Activated gamma-delta T cell treated with anti-CD3 and anti-CD28 coated beads, Interleukin-2, amount 50 U/mL, for 16 hours (primary cell): ENCODE results near the gene SORCS2.

ENCODE experiments used
- DNase-seq: peaks from one replicate; pipeline ENCODE4 v3.0.0-alpha.2; 2020; ENCODE audit warnings: low read depth

The SORCS2 gene

GRCh38 chr4:7668271-7668670, 475.9 kb downstream of the SORCS2 start:
- DNase-seq = no peak

- no peak for DNase-seq
These were observed 476.5 kb downstream of the SORCS2 start for GRCh38 chr4:7668826-7669225.

GRCh38 chr4:7672601-7673000, 480.3 kb downstream of the SORCS2 start:
- no peak for DNase-seq

- no peak for DNase-seq
These were observed 480.8 kb downstream of the SORCS2 start for GRCh38 chr4:7673121-7673520.

GRCh38 chr4:7674706-7675105, 482.4 kb downstream of the SORCS2 start:
- no peak for DNase-seq

GRCh38 chr4:7675136-7675535, 482.8 kb downstream of the SORCS2 start:
- no peak for DNase-seq

- no peak for DNase-seq
These were observed 483.4 kb downstream of the SORCS2 start for GRCh38 chr4:7675612-7676320.

GRCh38 chr4:7676398-7676922, 484.1 kb downstream of the SORCS2 start:
- no peak for DNase-seq

- no peak for DNase-seq
These were observed 484.7 kb downstream of the SORCS2 start for GRCh38 chr4:7677086-7677485.

- DNase-seq = no peak
These were observed 485.5 kb downstream of the SORCS2 start for GRCh38 chr4:7677799-7678301.

GRCh38 chr4:7678318-7678852, 486.0 kb downstream of the SORCS2 start:
- DNase-seq = no peak

GRCh38 chr4:7679406-7680040, 487.2 kb downstream of the SORCS2 start:
- no peak for DNase-seq

GRCh38 chr4:7680106-7680505, 487.8 kb downstream of the SORCS2 start:
- no peak for DNase-seq

GRCh38 chr4:7680731-7681130, 488.4 kb downstream of the SORCS2 start:
- DNase-seq = no peak

GRCh38 chr4:7683126-7683703, 490.9 kb downstream of the SORCS2 start:
- no peak for DNase-seq

GRCh38 chr4:7684294-7684693, 492.0 kb downstream of the SORCS2 start:
- DNase-seq = no peak

- no peak for DNase-seq
These were observed 493.9 kb downstream of the SORCS2 start for GRCh38 chr4:7686070-7686870.

GRCh38 chr4:7687006-7687405, 494.7 kb downstream of the SORCS2 start:
- DNase-seq = no peak

GRCh38 chr4:7687796-7688195, 495.5 kb downstream of the SORCS2 start:
- DNase-seq = no peak

- DNase-seq = no peak
These were observed 497.7 kb downstream of the SORCS2 start for GRCh38 chr4:7689773-7690693.

GRCh38 chr4:7691061-7691460, 498.7 kb downstream of the SORCS2 start:
- no peak for DNase-seq
